GM21737 (cell line): ENCODE results near the gene RAP1GAP.

Experiments used
- ATAC-seq: cut with Tn5 transposase; IDR thresholded peaks from one replicate; pipeline ENCODE4 v1.9.1; 2021; ENCODE audit warnings: mild to moderate bottlenecking, moderate library complexity; ENCODE audit not compliant: unreplicated experiment

The RAP1GAP gene

GRCh38 chr1:21596174-21596573 lies 73.0 kb downstream of the RAP1GAP start:
- no peak for ATAC-seq

GRCh38 chr1:21594935-21595897 lies 73.9 kb downstream of the RAP1GAP start:
- no peak for ATAC-seq

GRCh38 chr1:21594501-21594900 lies 74.7 kb downstream of the RAP1GAP start:
- ATAC-seq = no peak

- no peak for ATAC-seq
These were observed 75.9 kb downstream of the RAP1GAP start for GRCh38 chr1:21593231-21593630.

- no peak for ATAC-seq
These were observed 76.9 kb downstream of the RAP1GAP start for GRCh38 chr1:21592086-21592865.

GRCh38 chr1:21590934-21591333 lies 78.2 kb downstream of the RAP1GAP start:
- no peak for ATAC-seq

GRCh38 chr1:21590126-21590880 lies 78.9 kb downstream of the RAP1GAP start:
- no peak for ATAC-seq

- ATAC-seq = no peak
These were observed 79.5 kb downstream of the RAP1GAP start for GRCh38 chr1:21589618-21590017.

- ATAC-seq = no peak
These were observed 81.6 kb downstream of the RAP1GAP start for GRCh38 chr1:21587602-21587953.

- no peak for ATAC-seq
These were observed 82.1 kb downstream of the RAP1GAP start for GRCh38 chr1:21586846-21587601.

- ATAC-seq = no peak
These were observed 82.9 kb downstream of the RAP1GAP start for GRCh38 chr1:21586222-21586621.

- ATAC-seq = no peak
These were observed 84.1 kb downstream of the RAP1GAP start for GRCh38 chr1:21585037-21585436.

GRCh38 chr1:21584096-21584495 lies 85.1 kb downstream of the RAP1GAP start:
- ATAC-seq = no peak

GRCh38 chr1:21579791-21580190 lies 89.4 kb downstream of the RAP1GAP start:
- no peak for ATAC-seq

GRCh38 chr1:21577933-21578332 lies 91.2 kb downstream of the RAP1GAP start:
- no peak for ATAC-seq

- no peak for ATAC-seq
These were observed 91.8 kb downstream of the RAP1GAP start for GRCh38 chr1:21577324-21577723.

- ATAC-seq = no peak
These were observed 92.4 kb downstream of the RAP1GAP start for GRCh38 chr1:21576798-21577187.

- ATAC-seq = no peak
These were observed 92.9 kb downstream of the RAP1GAP start for GRCh38 chr1:21576031-21576797.

GRCh38 chr1:21575351-21575942 lies 93.7 kb downstream of the RAP1GAP start:
- no peak for ATAC-seq
